ENCODE results near the gene CLCN1. TPM values are rescaled to one million over a fixed set of nuclear protein-coding genes. Genes with fewer than 3 reads are reported as not detected.

Gene CLCN1
- polyA plus RNA-seq, 2 of the 4 experiments (the other 2 are of a cell fraction): 0.08 TPM; not detected in 1

DNA sequence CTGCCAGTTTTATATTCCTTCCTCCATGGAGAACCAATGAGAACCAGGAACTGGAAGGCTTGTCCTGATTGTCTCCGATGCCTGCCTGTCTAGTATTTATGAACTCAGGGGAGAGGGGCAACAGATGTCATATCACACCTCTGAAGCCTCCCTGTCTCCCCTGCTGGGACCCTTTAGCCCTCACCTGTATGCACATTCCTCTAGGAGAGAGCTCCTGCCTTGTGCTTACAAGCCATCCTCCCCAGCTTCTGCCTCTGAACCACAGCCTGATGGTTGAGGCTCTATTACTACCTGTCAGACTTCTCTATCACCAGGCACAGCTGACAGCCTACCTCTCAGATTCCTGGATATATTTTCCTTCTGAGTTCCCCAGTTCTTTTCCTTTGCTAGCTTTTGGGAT, 52.5 kb downstream of the CLCN1 start:
- FAIRE-seq: no peak
- Histone ChIP-seq H3K4me2 (peak overlapping the region; percentile 0; the same call in 1 of the 3 replicates), H3K4me1 (peaks cover 22% of the 10 kb centered on the region), H3K9me3 (no peaks in the 10 kb centered on the region), H3K4me3 (no peak overlapping the region), H3K27ac (no peak overlapping the region; a peak in 1 of 6 replicates)
- WGBS (ENCODE audit: missing lambda C conversion rate): 81% methylated on average over 1 of the region's 1 CpG
- peak in 1 of 2 experiments; percentile 19; a peak in 2 of 6 replicates for ATAC-seq
- no peak for TF ChIP-seq RAD21 (conservative IDR thresholded peaks at IDR 0.05 in 1 of 2, IDR thresholded peaks at IDR 0.05 in 1 of 2)
- TF ChIP-seq NR3C1 (IDR thresholded peaks at IDR 0.05): no peak
- TF ChIP-seq CHD2 (IDR thresholded peaks at IDR 0.05; ENCODE audit: low read length, partially characterized antibody): no peak
- TF ChIP-seq CBX8 (IDR thresholded peaks at IDR 0.05): no peak
- no peak for TF ChIP-seq PHF8 (IDR thresholded peaks at IDR 0.05; ENCODE audit: borderline replicate concordance, low read depth)
- TF ChIP-seq, protein P1, sequence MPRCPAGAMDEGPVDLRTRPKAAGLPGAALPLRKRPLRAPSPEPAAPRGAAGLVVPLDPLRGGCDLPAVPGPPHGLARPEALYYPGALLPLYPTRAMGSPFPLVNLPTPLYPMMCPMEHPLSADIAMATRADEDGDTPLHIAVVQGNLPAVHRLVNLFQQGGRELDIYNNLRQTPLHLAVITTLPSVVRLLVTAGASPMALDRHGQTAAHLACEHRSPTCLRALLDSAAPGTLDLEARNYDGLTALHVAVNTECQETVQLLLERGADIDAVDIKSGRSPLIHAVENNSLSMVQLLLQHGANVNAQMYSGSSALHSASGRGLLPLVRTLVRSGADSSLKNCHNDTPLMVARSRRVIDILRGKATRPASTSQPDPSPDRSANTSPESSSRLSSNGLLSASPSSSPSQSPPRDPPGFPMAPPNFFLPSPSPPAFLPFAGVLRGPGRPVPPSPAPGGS (IDR thresholded peaks at IDR 0.05): no peak
- TF ChIP-seq EP300 (IDR thresholded peaks at IDR 0.05): no peak
- DNase-seq (ENCODE audit: low read depth in 1 of 2, low spot score in 1 of 2): no peak
- ChIA-PET CTCF (interaction anchor here (2.2 to 4.8 kb wide), 2 partner anchors 12 to 22 kb away, joined by 9 to 30 read pairs; no protein-coding TSS in a partner anchor), POLR2A (interaction anchor here (2.6 kb wide), 1 partner anchor 12 kb away, joined by 11 read pairs; no protein-coding TSS in a partner anchor)

GRCh38 chr7:143369678-143370651, 54.1 kb downstream of the CLCN1 start:
- Histone ChIP-seq H3K4me3 (no peak overlapping the region), H3K9me3 (no peaks in the 10 kb centered on the region), H3K4me1 (peaks cover 22% of the 10 kb centered on the region), H3K27ac (no peak overlapping the region), H3K4me2 (no peak overlapping the region)
- DNase-seq (ENCODE audit: low read depth in 1 of 2, low spot score in 1 of 2) (no peak), ATAC-seq (no peak), FAIRE-seq (no peak)
- ChIA-PET CTCF (interaction anchor here (0.8 to 4.8 kb wide), 6 partner anchors 10 to 129 kb away, joined by 3 to 30 read pairs (median 6); no protein-coding TSS in a partner anchor), POLR2A (interaction anchor here (2.6 kb wide), 1 partner anchor 10 kb away, joined by 11 read pairs; no protein-coding TSS in a partner anchor)
- 77% methylated on average over 12 of the region's 12 CpGs for WGBS (ENCODE audit: missing lambda C conversion rate)
- TF ChIP-seq CTCF (IDR thresholded peaks at IDR 0.05) (no peak), ZC3H11A (IDR thresholded peaks at IDR 0.05) (no peak), PBX3 (IDR thresholded peaks at IDR 0.05) (no peak)

DNA sequence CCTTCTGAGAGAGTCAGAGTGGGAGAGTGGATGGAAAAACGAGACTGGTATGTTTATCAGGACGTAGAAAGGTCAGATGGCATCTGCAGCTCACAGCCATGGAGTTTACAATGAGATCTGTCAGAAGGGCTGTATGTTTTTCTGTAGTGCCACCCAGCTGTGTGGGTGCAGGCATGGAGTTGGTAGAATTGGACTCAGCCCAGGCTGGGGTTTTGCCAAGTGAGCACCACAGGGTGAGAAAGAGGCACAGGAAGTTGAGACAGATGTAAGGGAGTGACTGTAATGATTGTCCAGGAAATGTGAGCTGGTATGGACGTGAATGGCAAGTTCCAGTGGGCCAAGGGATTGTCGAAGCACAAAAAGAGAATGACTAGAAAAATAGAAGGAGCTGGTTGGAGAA, 56.2 kb downstream of the CLCN1 start:
- H3K4me2 ChIP-seq: no peak overlapping the region
- POLR2A ChIA-PET: no interaction called here

More for the DNA sequence above, 56.2 kb downstream of the CLCN1 start:
- ATAC-seq (no peak), DNase-seq (ENCODE audit: low read depth in 1 of 2, low spot score in 1 of 2) (no peak), FAIRE-seq (no peak)
- Histone ChIP-seq H3K4me3 (no peak overlapping the region), H3K4me1 (peaks cover 27% of the 10 kb centered on the region), H3K27ac (no peak overlapping the region), H3K9me3 (no peaks in the 10 kb centered on the region)
- 43% methylated on average over 4 of the region's 4 CpGs for WGBS (ENCODE audit: missing lambda C conversion rate)
- CTCF ChIA-PET: interaction anchor here (1.5 to 4.8 kb wide), 2 partner anchors 8 to 27 kb away, joined by 5 to 30 read pairs; no protein-coding TSS in a partner anchor
- TF ChIP-seq, protein P2, sequence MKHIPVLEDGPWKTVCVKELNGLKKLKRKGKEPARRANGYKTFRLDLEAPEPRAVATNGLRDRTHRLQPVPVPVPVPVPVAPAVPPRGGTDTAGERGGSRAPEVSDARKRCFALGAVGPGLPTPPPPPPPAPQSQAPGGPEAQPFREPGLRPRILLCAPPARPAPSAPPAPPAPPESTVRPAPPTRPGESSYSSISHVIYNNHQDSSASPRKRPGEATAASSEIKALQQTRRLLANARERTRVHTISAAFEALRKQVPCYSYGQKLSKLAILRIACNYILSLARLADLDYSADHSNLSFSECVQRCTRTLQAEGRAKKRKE (CRISPR knock-in tag; IDR thresholded peaks at IDR 0.05; ENCODE audit: low read depth): no peak
- TF ChIP-seq, protein P1 (IDR thresholded peaks at IDR 0.05): no peak
- TF ChIP-seq JUN (IDR thresholded peaks at IDR 0.05) (no peak), ZSCAN20 (CRISPR knock-in tag; IDR thresholded peaks at IDR 0.05) (no peak), EP300 (IDR thresholded peaks at IDR 0.05) (no peak), JUNB (IDR thresholded peaks at IDR 0.05) (no peak), NFE2L2 (conservative IDR thresholded peaks at IDR 0.05; ENCODE audit: low read length) (no peak), RFX5 (IDR thresholded peaks at IDR 0.05) (no peak), RAD21 (conservative IDR thresholded peaks at IDR 0.05 in 1 of 2, IDR thresholded peaks at IDR 0.05 in 1 of 2) (no peak), MAZ (IDR thresholded peaks at IDR 0.05; ENCODE audit: borderline replicate concordance, low read depth, low read length) (no peak), PBX3 (IDR thresholded peaks at IDR 0.05) (no peak), RARB (CRISPR knock-in tag; IDR thresholded peaks at IDR 0.05) (no peak), ESRRA (IDR thresholded peaks at IDR 0.05; ENCODE audit: borderline replicate concordance, low read length) (no peak), NPAS2 (CRISPR knock-in tag; IDR thresholded peaks at IDR 0.05; ENCODE audit: borderline replicate concordance) (no peak), TFCP2L1 (CRISPR knock-in tag; IDR thresholded peaks at IDR 0.05) (no peak)
